Epidermal melanocyte (primary cell): ENCODE data around the gene RAB18.
"Not testable (repeated sequence)": the region's sequence is repeated elsewhere in the genome, so short reads cannot be mapped to it uniquely, and the experiment has no call there.

ENCODE experiments used
- DNase-seq: peaks from one replicate; pipeline ENCODE4 v3.0.0; 2011; ENCODE audit warnings: low spot score; ENCODE audit not compliant: insufficient read length

Gene RAB18

DNA sequence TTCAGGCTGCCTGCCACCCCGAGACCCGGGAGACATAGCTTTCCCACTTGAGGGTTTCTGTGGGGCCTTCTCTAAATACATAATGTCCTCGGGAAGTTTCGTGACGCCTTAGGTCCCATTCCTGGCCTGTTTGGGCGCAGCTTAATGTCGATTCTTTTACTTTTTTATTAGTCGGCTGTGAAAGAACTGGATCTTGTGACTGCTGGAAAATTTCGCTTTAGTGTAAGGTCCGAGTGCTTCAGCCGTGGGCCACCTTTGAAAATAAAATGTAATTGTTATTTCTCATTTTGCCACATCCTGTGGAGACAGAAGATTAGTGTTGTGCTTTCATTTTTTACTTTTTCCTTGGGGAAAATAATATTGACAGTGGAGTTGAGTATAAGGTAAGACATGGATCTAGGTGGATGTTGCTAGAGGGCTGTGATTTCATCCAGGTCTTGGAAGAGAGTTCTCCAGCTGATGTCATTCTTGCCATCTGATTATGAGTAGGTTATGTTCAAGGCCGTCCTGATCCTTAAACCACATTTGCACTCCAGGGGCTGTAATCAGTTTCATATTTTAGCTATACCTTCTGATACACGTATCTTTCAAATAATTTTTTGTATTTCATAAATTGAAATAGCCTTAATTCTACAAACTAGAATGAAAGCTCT is 830 bp downstream of the RAB18 start:
- no peak for DNase-seq

DNA sequence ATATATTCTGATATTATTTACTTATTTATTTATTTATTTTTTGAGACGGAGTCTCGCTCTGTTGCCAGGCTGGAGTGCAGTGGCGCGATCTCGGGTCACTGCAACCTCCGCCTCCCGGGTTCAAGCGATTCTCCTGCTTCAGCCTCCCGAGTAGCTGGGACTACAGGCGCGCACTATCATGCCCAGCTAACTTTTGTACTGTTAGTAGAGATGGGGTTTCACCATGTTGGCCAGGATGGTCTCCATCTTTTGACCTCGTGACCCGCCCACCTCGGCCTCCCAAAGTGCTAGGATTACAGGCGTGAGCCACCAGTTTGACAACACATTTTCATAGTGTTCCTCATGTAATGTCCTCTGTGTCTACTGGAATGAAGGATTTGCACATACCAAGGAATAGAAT is 1.4 kb downstream of the RAB18 start:
- not testable (repeated sequence) for DNase-seq

DNA sequence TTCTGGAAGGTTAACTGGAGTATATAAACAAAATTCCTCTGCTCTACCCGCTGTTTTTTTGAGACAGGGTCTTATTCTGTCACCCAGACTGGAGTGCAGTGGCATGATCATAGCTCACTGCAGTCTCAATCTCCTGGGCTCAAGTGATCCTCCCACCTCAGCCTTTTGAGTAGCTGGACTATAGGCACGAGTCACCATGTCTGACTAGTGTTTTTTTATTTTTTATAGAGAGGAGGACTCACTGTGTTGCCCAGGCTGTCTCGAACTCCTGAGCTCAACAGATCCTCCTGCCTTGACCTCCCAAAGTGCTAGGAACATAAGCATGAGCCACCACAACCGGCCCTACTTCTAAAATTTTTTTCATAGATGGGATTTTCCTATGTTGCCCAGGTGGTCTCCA is 2.2 kb downstream of the RAB18 start:
- DNase-seq, result no peak

DNA sequence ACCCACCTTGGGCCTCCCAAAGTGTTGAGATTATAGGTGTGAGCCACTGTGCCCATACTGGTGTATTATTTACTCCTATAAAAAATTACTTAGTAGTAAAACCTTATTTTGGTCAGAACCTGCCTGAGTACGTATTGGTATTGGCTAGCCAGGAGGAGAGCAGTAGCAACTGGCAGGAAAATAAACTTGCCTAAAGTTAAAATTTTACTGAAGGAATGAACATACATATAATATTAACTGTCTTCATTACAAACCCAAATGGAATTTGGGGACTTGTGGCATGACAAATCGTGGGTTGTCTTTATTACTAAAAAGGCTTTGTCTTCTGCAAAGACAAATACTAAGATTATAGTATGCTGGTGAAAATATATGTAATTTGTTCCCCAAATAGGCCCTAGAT is 8.4 kb downstream of the RAB18 start:
- DNase-seq, result no peak

DNA sequence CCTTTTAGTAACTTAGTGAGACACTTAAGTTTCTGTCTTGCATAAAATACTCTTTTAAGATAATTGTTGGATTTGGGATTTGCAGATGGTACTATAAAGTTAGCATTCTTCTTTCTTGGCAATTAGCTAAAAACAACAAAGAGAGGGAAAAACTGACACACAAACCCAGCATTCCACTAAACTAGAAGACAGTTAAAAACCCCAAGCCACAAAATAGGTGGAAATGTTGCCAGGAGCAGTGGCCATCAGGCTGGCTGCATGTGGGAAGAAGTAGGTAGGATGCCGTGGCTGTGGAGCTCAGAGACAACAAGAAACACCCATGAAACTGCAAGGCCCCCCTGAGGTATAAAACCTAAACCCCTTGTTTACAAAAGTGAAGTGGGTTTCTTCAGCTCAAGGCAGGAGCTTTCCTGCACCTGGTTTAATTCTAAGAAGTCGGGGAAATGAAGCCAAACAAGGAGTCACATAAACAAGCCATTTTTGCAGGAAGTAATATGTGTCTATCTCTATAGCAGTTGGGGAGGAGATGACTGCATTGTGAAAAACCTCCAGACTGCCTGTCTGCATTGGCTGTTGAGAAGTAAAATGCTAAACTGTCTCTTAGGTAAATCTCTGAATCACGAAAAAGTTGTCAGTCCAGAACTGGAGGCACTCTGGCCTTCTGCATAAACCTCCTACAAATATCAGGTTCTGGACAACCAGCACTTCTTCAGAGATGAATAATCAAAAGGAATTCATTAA is 9.5 kb downstream of the RAB18 start:
- no peak for DNase-seq

DNA sequence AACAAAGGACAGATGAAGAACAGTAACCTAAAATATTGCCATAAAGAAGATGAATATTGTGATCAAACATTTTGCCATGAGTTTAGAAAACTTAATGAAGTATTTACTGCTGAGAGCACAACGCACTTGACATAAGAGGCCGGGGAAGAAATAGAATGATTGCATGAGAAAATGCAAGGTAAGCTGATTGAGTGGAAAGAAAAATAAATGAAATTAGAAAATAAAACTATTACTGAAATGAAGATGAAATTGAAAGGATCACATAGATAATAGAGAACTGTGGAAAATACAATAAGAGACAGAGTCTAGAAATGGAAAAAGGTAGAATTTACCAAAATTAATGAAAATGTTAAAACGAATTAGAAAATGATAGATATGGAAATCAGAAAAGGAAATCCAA is 10.1 kb downstream of the RAB18 start:
- no peak for DNase-seq

DNA sequence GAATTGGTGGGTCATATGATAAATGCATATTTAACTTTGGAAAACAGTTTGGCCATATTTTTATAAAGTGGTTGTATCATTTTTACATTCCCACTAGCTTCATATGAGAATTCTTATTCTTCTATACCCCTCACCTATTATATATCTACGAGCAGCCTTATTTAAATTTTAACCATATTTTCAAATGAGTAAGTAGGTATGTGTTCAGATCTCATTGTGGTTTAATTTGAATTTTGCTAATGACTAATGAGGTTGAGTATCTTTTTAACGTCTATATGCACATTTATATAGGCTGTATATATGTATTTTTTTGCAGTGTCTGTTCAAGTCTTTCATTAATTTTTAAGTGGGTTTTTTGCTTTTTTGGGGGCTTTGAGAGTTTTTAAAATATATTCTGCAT is 14.2 kb downstream of the RAB18 start:
- no peak for DNase-seq

DNA sequence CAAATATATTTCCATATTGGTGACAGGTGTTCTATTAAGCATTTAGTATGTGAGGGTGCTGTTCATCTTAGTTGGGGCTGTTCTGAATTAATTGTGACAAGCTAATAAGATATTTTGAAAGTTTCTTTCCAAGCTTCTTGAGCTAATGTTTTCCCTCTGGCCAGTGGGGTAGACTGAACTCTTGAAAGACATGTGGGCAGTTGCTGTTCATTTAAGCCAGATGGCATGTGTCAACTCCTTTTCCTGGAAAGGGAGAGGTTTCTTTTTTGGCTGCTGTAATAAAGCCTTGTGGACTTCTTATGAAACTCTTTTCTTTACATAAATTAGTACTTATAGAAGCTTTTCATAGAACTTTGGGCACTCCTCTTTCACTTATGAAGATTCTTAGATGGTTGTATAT is 21.7 kb downstream of the RAB18 start:
- DNase-seq, result peak; percentile 37

DNA sequence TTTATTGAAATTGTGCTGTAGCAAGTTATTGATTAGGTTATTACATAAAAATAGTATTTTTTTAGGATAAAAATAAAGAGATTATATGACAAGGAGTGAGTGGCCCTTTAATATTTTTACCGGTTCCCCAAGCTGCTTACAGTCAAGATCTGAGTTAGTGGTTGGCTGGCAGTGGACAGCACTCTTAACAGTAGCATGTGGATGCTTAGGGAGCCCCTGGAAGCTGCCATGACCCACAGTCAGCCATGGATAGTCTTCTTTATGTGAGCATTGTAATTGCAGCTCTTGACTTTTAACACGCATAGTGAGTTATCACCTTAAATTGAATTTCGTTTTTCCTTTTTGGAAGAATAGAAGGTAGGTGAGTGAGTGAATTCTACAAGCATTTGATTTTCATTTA is 22.1 kb downstream of the RAB18 start:
- DNase-seq, result no peak

DNA sequence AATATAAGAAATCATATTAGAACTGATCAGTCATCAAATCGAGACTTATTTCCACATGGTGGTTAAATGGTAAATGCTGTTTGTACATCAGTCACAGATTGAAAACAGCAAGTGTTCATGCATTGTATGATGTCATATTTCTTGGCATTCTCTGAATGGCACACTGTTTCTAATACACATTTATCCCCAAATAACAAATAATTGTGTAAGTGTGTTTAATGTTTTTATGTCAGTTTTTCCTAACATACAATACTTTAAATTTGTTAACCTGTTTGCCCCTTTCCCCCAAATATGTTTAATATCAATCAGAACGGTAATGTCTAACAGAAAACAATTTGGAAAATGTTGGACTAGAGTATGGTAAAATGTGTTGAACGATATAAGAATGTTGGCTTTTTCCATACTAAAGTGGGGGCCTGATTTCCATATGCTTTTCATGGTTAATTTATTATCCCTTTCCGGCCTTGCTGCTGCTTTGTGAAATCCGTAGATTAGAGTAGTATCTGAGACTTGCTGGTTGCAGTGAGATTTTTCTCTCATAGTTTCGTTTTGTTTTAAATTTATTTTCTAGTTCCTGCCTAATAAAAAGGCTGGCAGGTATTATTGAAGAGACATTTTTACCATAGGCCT is 23.7 kb downstream of the RAB18 start:
- DNase-seq, result no peak

DNA sequence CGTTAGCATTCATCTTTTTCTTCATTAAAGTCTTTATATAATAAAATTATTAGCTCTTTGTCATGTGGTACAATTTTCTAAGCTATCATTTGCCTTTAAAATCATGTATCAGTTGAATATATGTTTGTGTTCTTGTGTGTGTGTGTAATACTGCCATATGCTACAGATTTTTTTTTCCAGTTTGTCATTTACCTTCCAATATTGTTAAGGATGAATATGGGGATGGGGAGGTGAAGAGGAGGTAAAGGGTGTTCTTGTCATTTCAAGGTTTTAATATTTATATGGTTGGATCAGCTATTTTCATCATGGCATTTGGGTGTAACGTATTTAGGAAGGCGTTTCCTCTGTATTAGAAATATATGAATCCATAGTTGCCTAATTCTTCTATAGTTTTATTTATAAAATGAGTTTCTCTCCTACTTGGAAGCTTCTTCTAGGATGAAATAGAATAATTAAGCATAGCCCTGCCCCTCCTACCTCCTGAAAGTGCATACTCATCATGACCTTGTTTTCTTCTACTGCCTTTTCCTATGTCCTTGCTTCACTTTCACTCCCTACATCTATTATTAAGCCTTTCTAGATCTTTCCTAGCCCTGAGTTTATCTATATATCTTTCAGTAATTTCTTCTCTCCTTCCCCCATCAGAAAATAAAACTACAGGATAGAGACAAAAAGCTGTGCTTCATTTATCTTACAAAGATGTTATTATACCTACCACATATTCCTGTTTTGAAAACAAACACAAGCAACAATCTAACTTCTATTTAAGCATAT is 25.1 kb downstream of the RAB18 start:
- DNase-seq, result no peak

DNA sequence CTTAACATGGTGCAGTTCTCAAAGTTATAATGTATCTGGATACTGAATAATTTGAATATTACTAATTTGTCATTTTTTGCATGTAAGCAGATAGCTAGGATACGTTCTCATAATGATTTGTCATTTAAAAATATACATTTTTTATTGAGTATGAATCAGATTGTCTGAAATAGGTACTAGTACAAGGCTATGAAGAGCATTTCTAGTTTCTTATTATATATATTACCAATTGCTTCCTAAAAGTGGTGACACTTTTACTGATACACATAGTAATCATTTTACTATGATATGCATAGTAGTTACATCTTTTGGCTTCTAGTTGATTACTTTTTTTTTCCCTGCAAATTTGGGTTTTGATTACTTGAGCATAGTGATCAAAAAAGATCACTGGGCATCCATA is 26.4 kb downstream of the RAB18 start:
- no peak for DNase-seq

DNA sequence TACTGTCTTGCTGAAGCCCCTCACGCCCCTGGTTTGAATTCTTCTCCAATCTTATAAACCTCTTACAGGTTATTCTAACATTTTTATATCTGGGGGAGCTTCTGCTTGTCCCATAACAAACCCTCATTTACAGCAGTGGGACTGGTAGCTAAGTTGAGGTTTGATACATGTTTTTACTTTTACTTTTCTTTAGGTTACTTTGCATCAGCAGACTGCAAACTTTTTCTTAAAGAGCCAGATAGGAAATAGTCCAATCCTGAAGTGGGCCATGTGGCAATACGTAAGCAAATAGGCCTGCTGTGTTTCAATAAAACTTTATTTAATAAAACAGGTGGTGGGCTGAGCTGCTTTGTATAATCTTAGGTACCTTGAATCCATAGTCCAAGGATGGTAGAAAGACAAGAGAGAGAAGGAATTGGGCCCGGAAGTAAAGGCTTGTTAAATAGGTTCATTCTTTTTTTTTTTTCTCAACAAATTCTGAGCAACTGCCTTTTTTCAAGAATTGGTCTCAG is 27.3 kb downstream of the RAB18 start:
- DNase-seq, result no peak

DNA sequence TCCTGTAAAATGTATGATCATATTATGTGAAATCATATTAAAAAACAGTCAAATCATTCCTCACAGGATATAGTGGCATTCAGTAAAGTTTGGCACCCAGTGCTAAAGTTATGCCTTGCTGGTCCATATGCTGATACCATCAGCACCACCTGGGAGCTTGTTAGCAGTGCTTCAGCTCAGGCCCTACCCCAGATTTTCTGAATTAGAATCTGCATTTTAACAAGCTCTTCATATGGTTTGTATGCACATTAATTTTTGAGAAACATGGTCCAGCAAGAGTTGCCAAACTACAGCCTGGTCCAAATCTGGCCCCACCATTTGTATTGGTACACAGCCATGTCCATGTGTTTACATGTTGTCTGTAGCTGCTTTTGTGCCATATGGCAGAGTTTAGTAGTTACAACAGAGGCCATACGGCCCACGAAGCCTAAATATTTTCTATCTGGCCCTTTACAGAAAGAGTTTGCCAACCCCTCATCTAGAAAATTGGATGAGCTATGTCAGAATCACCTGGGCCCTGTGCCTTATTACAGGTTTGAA is 30.1 kb downstream of the RAB18 start:
- no peak for DNase-seq

DNA sequence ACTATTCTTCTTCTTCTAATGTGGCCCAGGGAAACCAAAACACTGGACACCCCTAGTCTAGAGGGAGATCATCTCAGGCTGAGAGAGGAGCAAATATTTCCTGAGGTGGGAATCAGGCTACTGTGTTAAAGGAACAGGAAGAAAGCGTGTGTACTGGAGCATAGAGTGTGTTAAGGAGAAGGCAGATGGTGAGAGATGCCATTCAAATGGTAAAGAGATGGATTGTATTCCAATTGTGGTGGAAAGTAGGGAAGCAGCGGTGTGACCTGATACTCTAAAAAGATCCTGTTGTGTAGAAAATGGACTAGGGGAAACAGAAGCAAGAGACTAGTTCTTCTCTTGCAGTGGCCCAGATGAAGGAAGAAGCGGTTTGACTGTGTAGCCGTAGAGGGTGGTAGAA is 31.2 kb downstream of the RAB18 start:
- no peak for DNase-seq

DNA sequence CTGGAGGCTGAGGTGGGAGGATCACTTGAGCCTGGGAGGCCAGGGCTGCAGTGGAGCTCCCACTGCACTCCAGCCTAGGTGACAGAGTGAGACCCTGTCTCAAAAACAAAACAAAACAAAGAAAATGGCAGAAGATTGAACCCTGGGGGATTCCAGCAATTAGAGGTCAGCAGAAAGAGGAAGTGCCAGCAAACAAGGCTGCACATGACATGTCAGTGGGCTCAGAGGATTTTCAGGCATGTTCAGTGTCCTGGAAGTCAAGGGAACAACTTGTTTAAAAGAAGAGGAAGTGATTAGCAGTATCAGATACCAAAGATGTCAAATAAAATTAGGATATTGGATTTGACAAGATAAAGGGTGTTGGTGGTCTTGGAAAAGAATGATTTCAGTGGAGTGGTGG is 32.3 kb downstream of the RAB18 start:
- DNase-seq, result no peak

DNA sequence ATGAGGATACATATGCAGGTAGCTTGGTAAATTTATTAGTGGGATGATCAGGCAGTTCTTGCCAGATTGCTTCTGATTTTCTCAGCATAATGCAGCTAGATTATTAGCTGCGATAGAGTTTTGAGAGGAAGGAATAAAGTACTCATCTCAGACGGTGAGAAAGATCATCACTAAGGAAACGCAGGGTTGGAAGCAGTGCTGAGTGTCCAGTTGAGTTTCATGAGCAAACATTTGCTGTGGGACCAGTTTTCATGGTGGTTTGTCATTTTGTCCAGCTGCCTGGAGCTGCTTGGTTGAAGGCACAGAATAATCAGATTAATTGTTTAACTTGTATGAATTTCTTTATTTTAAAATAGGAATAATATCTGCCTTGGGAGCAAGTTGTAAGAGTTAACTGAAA is 33.1 kb downstream of the RAB18 start:
- DNase-seq, result no peak

DNA sequence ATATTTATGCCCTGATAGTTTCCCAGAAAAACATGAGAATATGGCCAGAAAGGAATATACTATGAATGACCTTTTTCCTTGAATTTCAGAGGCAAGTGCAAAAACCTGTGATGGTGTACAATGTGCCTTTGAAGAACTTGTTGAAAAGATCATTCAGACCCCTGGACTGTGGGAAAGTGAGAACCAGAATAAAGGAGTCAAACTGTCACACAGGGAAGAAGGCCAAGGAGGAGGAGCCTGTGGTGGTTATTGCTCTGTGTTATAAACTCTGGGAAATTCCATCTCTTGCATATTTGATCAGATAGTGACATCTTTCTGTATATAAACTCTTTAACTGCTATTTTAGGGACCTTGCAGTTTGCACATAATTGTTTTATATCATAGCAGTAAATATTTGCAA is 33.7 kb downstream of the RAB18 start:
- DNase-seq, result no peak

DNA sequence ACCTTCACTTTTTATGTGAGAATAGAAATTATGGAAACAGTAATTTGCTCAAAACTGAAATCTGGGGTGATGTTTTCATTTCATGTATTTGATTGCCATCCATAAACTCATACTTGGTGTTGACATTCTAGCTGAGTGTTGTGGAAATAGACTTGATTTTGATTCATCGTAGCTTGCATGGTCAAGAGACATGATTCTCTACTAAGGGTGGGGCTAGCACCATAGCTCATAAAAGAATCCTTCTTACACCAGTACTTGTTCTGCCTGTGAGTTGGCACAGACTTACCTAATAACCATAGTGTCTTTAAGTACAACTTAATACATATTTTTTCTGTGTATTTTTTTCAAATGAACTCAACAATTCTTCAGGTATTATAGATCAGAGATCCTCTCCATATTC is 36.6 kb downstream of the RAB18 start:
- DNase-seq, result no peak

DNA sequence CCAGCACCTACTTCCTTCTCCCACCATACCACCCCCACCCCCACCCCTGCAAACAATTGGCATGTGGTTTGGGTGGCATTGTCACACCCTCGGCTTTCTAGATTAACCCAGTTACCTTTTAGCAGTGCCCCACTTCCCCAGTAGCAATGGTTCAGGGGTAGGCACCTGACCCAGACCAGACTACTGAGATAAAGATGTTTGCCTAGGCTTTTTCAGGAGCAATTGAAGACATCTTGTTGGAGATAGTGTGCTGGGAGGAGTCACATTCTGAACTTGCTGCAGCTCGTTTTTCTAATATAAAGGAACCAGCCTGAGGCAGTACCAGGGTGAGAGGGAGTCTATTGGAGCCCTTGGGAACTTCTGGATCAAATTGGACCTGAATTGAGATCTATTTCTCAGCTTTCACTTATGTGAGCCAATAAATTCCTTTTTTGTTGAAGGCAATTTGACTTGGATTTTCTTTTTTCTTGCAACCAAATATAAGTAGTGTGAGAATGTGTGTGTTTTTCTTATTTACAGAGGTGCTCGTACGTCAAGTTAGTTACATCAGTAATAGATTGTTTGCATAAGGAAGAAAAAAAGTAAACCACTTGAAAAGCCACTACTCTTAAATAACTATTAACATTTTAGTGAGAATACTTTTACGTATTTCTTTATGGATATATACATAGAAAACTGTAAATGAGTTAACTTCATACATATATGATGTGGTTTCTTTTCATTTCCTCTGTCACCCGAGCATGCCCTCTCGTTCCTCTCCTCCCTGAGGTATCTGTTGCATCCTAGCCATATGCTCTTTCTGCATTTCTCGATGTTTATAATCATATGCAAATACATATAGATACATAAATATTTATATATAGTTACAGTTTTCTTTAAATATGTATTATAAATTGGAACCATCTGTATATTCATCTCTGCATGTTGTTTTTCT is 38.0 kb downstream of the RAB18 start:
- DNase-seq, result no peak

DNA sequence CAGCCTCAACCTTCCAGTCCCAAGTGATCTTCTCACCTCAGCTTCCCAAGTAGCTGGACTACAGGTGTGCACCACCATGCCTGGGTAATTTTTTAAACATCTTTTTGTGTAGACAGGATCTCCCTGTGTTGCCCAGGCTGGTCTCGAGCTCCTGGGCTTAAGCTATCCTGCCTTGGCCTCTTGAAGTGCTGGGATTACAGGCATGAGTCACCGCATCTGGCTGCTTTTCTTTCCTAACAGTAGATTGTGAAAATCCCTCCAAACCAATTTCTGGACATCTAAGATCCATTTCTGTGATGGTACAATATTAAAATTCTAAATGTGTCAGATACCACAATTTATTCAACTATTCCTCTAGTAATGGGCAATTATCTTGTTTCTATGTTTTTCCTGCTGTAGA is 38.7 kb downstream of the RAB18 start:
- no peak for DNase-seq
